Muscle of arm (tissue), 12 donors: ENCODE data around the gene TMEM207. TPM values are rescaled to one million over a fixed set of nuclear protein-coding genes. Genes with fewer than 3 reads are reported as not detected.
A peak's percentile ranks its signal among the peaks of the same experiment; 100 is the strongest.

Source experiments
- DNase-seq: peaks from one replicate; pipeline ENCODE4 v3.0.0-alpha.2; 2013
- polyA plus RNA-seq, 12 donors: library from polyadenylated mRNA; unstranded; fragments of 120-200 nt; gene quantifications; one replicate each; pipeline ENCODE4 v1.2.1, GENCODE V29; 2013; ENCODE audit not compliant: insufficient read length in 12 of 12

TMEM207 gene
- polyA plus RNA-seq, 12 donors: 0.16 TPM; not detected in 11

- peak; percentile 58 for DNase-seq
These were observed 63.7 kb downstream of the TMEM207 start for GRCh38 chr3:190385731-190386688.

GRCh38 chr3:190384309-190384756 is 65.4 kb downstream of the TMEM207 start:
- no peak for DNase-seq

- no peak for DNase-seq
These were observed 67.6 kb downstream of the TMEM207 start for GRCh38 chr3:190382082-190382481.

- DNase-seq: no peak
These were observed 68.3 kb downstream of the TMEM207 start for GRCh38 chr3:190381441-190381840.

- DNase-seq: no peak
These were observed 69.5 kb downstream of the TMEM207 start for GRCh38 chr3:190380184-190380583.

Other genes with a start within 250 kb of the TMEM207 start
- gene CLDN1, start 127.5 kb downstream of the TMEM207 start, polyA plus RNA-seq: 10 to 100 TPM in 3 of 12 donors, 1 to 10 TPM in 8, not detected in 1; 3.0 to 30.6 (median 4.8) TPM
- gene CLDN16, start 61.7 kb downstream of the TMEM207 start, polyA plus RNA-seq: under 1 TPM in 10 of 12 donors, not detected in 2; 0.04 to 0.73 (median 0.24) TPM
- gene IL1RAP, start 64.2 kb upstream of the TMEM207 start, polyA plus RNA-seq: 10 to 100 TPM in 8 of 12 donors, 1 to 10 TPM in 3, not detected in 1; 8.0 to 20.9 (median 10.3) TPM